Subcutaneous abdominal adipose tissue (tissue), 5 donors: Measurements from ENCODE around the gene PCBP4.
A peak's percentile ranks its signal among the peaks of the same experiment; 100 is the strongest.

Experiments used
- H3K27ac ChIP-seq: one replicate; pipeline ENCODE4 v1.7.0; 2013; ENCODE audit warnings: low read depth, mild to moderate bottlenecking, inconsistent platforms, low read length, moderate library complexity
- H3K27me3 ChIP-seq, 5 donors: one replicate each; pipeline ENCODE4 v1.7.0; 2013; ENCODE audit warnings: low read length in 5 of 5, inconsistent platforms in 1 of 5; ENCODE audit not compliant: control insufficient read depth in 5 of 5, insufficient read depth in 4 of 5
- H3K36me3 ChIP-seq, 5 donors: one replicate each; pipeline ENCODE4 v1.7.0; 2013; ENCODE audit warnings: low read length in 5 of 5; ENCODE audit not compliant: control insufficient read depth in 5 of 5, insufficient read depth in 5 of 5
- H3K4me1 ChIP-seq, 5 donors: one replicate each; pipeline ENCODE4 v1.7.0; 2013; ENCODE audit warnings: low read length in 5 of 5, mild to moderate bottlenecking in 3 of 5, moderate library complexity in 1 of 5; ENCODE audit not compliant: control insufficient read depth in 5 of 5, insufficient read depth in 5 of 5
- H3K4me3 ChIP-seq, 5 donors: one replicate each; pipeline ENCODE4 v1.7.0; 2013; ENCODE audit warnings: low read length in 5 of 5, low read depth in 1 of 5
- H3K9ac ChIP-seq, 5 donors: one replicate each; pipeline ENCODE4 v1.7.0; 2013; ENCODE audit warnings: low read length in 5 of 5, mild to moderate bottlenecking in 4 of 5, moderate library complexity in 3 of 5
- H3K9me3 ChIP-seq, 5 donors: one replicate each; pipeline ENCODE4 v1.7.0; 2013; ENCODE audit warnings: low read length in 5 of 5; ENCODE audit not compliant: control insufficient read depth in 5 of 5
- donor health status: healthy.
- donor health status: healthy.
- donor health status: healthy.
- donor health status: healthy.
- donor health status: healthy.

PCBP4 gene

GRCh38 chr3:51941798-51942602, 25.3 kb downstream of the PCBP4 start, which contains the start of the genes PARP3 and RRP9:
Gene PARP3, plus strand, starts transcription at chr3:51942363. Its CDS starts 993 bp downstream, at chr3:51943356.
Gene RRP9, minus strand, starts transcription at chr3:51941904. Its CDS starts 37 bp downstream, at chr3:51941867.
- Histone ChIP-seq H3K27me3 (no peaks in the 10 kb centered on the region), H3K9me3 (no peaks in the 10 kb centered on the region), H3K9ac (peak within 1 kb of the TSS; percentile 86 to 90 (median 87)), H3K4me3 (peak within 1 kb of the TSS; percentile 70 to 79 (median 73)), H3K27ac (peak within 1 kb of the TSS; percentile 95), H3K36me3 (peaks cover 0 to 45% (median 31%) of the 10 kb centered on the region in 5 donors), H3K4me1 (peaks cover 4 to 44% (median 31%) of the 10 kb centered on the region in 5 donors)

- Histone ChIP-seq H3K4me3 (peak overlapping the region; percentile 68 to 79 (median 73)), H3K9ac (peak overlapping the region in 4 of 5 donors; percentile 76 to 82 (median 80)), H3K27me3 (no peaks in the 10 kb centered on the region), H3K36me3 (peaks cover 0 to 45% (median 37%) of the 10 kb centered on the region in 5 donors), H3K4me1 (peaks cover 4 to 44% (median 31%) of the 10 kb centered on the region in 5 donors), H3K27ac (peak overlapping the region; percentile 62), H3K9me3 (no peaks in the 10 kb centered on the region)
Observed at GRCh38 chr3:51941463-51941797, 25.8 kb downstream of the PCBP4 start.

GRCh38 chr3:51940648-51941462, 26.4 kb downstream of the PCBP4 start:
- H3K27ac ChIP-seq, result peak overlapping the region; percentile 62
- H3K4me1 ChIP-seq, result peaks cover 4 to 44% (median 31%) of the 10 kb centered on the region in 5 donors
- H3K9ac ChIP-seq, result peak overlapping the region in 4 of 5 donors; percentile 76 to 82 (median 80)
- H3K36me3 ChIP-seq, result peaks cover 0 to 45% (median 38%) of the 10 kb centered on the region in 5 donors
- H3K27me3 ChIP-seq, result no peaks in the 10 kb centered on the region
- H3K4me3 ChIP-seq, result peak overlapping the region; percentile 68 to 79 (median 73)
- no peaks in the 10 kb centered on the region for H3K9me3 ChIP-seq

- H3K4me3 ChIP-seq, result no peak overlapping the region
- H3K9ac ChIP-seq, result peak overlapping the region in 1 of 5 donors; percentile 11
- peaks cover 0 to 51% (median 48%) of the 10 kb centered on the region in 5 donors for H3K36me3 ChIP-seq
- H3K4me1 ChIP-seq, result peaks cover 4 to 44% (median 31%) of the 10 kb centered on the region in 5 donors
- H3K27ac ChIP-seq, result no peak overlapping the region
- H3K9me3 ChIP-seq, result no peaks in the 10 kb centered on the region
- H3K27me3 ChIP-seq, result no peaks in the 10 kb centered on the region
Observed at GRCh38 chr3:51938780-51939425, 28.4 kb downstream of the PCBP4 start.

GRCh38 chr3:51937611-51938450, 29.4 kb downstream of the PCBP4 start:
- Histone ChIP-seq H3K9ac (no peak overlapping the region), H3K27me3 (no peaks in the 10 kb centered on the region), H3K36me3 (peaks cover 0 to 62% (median 59%) of the 10 kb centered on the region in 5 donors), H3K4me3 (no peak overlapping the region), H3K27ac (no peak overlapping the region), H3K9me3 (no peaks in the 10 kb centered on the region), H3K4me1 (peaks cover 2 to 35% (median 22%) of the 10 kb centered on the region in 5 donors)

- no peak overlapping the region for H3K4me3 ChIP-seq
- H3K27me3 ChIP-seq, result no peaks in the 10 kb centered on the region
- H3K27ac ChIP-seq, result no peak overlapping the region
- H3K9ac ChIP-seq, result no peak overlapping the region
- H3K36me3 ChIP-seq, result peaks cover 0 to 67% (median 64%) of the 10 kb centered on the region in 5 donors
- peaks cover 2 to 28% (median 15%) of the 10 kb centered on the region in 5 donors for H3K4me1 ChIP-seq
- no peaks in the 10 kb centered on the region for H3K9me3 ChIP-seq
Observed at GRCh38 chr3:51937014-51937413, 30.2 kb downstream of the PCBP4 start.

GRCh38 chr3:51935886-51936755, 31.1 kb downstream of the PCBP4 start:
- Histone ChIP-seq H3K4me1 (peaks cover under 1 to 23% (median 9%) of the 10 kb centered on the region in 5 donors), H3K27me3 (no peaks in the 10 kb centered on the region), H3K9ac (no peak overlapping the region), H3K36me3 (peaks cover 0 to 70% (median 65%) of the 10 kb centered on the region in 5 donors), H3K27ac (no peak overlapping the region), H3K4me3 (no peak overlapping the region), H3K9me3 (no peaks in the 10 kb centered on the region)

GRCh38 chr3:51934991-51935885, 32.0 kb downstream of the PCBP4 start:
- Histone ChIP-seq H3K36me3 (peaks cover 0 to 72% (median 67%) of the 10 kb centered on the region in 5 donors), H3K9me3 (no peaks in the 10 kb centered on the region), H3K9ac (no peak overlapping the region), H3K27me3 (no peaks in the 10 kb centered on the region), H3K27ac (no peak overlapping the region), H3K4me1 (peaks cover 0 to 14% (median under 1%) of the 10 kb centered on the region in 5 donors), H3K4me3 (no peak overlapping the region)
